GM21526 (cell line): ENCODE data around the gene BRI3.

Experiments
- ATAC-seq: cut with Tn5 transposase; IDR thresholded peaks from one replicate; pipeline ENCODE4 v1.9.1; 2021; ENCODE audit warnings: moderate library complexity; ENCODE audit not compliant: unreplicated experiment, low FRiP score

BRI3 gene

GRCh38 chr7:98285157-98286092, 3.9 kb downstream of the BRI3 start:
- no peak for ATAC-seq

GRCh38 chr7:98286093-98286539, 4.6 kb downstream of the BRI3 start:
- no peak for ATAC-seq

DNA sequence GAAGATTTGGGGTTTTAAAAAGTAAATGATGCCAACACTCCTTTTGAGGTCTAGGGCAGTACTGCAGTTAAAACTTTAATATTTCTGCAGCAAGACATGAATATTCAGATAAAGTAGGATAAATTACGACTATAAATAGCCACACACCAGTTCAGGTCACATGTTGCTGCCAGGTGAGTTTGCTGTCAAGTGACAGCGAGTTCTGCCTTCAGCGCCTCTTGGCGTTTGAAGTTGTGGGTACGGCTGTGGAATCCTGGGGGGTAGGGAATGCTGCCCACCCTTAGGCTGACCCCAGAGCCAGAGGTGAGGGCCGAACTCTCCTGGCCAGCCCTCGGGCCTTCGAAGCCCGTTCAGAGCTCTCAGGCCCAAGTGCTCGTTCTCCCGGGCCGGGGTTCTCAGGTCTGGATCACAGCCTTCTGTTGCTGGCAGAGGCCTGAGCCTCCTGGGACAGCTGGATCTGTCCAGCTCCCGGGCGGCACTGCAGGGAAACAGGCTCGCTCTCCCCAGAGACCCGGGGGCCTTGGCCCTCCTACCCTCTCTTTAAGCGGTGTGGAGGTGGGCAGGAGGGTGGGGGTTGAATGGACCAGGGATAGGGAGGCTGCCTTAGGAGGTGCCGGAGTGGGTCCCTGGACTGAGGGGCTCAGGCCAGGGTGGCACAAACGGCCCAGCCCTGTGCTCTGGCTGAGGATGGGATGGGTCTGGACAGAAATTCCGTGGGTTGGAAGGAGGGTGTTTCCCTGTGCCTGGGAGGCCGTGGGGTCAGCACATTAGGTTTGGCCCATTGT, 5.4 kb downstream of the BRI3 start:
- no peak for ATAC-seq

- no peak for ATAC-seq
Observed at GRCh38 chr7:98287486-98287959, 6.0 kb downstream of the BRI3 start.

DNA sequence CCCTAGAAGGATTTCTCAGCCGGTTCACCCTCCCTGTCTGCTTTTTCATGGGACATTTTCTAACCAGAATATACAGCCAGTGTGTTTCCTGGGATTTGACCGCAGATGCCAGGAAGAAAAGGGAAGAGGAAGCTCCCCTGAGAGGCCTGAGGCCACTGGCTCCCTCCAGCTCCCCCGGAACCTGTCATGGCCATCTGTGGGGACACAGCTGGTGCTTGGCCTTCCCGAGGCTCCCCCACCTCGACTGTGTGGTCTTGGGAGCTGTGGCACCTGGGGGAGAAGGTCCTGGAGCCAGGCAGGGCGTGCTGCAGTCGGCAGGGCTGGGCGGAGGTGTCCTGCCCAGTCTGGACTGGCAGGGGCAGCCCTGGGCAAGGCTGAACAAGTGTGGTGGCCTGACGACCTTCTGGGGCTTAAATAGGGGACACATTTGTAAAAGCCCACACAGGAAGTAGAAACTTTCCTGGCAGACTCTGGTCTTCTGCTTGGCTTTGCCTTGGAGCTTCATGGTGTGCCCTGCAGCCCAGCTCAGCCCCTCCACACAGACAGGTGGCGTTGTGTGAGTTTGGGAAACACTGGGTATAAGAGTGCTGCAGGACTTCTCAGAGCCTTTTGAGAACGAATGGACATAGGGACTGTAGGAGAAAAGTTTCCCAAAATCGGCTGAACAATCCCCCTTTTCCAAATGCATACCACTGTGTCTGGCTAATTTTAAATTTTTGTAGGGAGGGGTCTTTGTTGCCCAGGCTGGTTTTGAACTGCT, 6.8 kb downstream of the BRI3 start:
- no peak for ATAC-seq

DNA sequence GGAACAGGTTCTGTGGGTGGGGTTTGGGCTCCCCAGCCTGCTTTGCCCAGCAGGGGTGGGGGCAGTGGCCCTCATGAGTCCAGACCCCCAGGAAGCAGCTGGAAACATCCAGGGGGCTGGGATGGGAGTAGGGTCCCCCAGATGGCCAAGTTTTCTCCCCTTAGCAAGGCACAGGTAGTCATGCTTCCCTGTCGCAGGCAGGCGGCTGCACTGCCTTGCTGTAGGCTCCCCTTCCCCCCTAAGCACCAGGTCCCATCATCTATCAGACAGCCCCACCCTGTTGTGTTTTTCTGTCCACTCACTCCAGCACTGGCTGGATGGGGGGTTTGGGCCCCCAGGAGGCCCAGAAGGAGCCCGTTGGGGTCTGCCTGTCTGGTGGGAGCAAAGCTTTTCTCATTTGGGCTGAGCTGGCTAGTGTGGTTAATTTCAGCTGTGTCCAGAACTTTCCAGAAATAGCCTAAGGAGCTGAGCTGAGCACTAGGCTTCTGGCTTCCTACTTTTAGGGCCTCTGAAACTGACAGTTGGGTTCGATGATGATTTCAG, 7.9 kb downstream of the BRI3 start:
- ATAC-seq: no peak

- no peak for ATAC-seq
Observed at GRCh38 chr7:98291717-98292116, 10.2 kb downstream of the BRI3 start.

- ATAC-seq: no peak
Observed at GRCh38 chr7:98293265-98293664, 11.8 kb downstream of the BRI3 start.

- no peak for ATAC-seq
Observed at GRCh38 chr7:98293746-98294145, 12.3 kb downstream of the BRI3 start.

GRCh38 chr7:98294326-98294725, 12.8 kb downstream of the BRI3 start:
- ATAC-seq: no peak

- ATAC-seq: peak; percentile 63
Observed at GRCh38 chr7:98294798-98295382, 13.4 kb downstream of the BRI3 start.

DNA sequence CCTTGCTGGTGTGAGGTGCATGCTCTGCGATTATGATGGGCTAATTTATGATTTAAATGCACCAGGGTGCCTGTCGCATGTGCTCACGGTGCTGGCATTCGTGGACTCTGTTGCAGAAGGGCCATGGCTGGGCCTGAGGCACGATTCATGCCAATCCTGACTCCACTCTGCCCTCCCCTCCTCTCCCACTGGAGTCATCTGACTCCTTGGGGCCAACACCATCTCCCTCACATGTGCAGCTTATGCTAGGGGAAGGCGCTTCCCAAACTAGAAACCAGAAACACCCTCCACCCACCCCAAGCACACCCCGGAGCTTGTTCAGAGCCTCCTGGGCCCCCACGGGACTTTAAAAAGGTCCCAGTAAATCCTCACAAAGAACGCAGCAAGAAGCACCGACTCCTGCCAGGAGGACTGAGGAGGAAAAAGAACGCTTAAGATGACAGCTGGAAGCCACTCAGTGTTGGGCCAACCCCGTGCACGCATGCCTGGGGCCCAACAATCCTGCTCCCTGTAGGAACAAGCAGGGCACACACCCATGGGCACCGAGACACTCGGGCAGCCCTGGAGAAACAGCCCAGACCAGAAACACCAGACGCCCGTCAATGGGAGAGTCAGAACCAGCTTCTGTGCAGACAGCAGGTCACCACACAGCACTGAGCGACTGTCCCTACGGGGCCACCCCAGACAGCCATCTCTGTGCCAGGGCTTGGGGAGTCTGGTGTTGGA, 14.1 kb downstream of the BRI3 start:
- no peak for ATAC-seq

GRCh38 chr7:98296833-98297232, 15.3 kb downstream of the BRI3 start:
- no peak for ATAC-seq

- ATAC-seq: no peak
Observed at GRCh38 chr7:98297626-98298286, 16.3 kb downstream of the BRI3 start.

GRCh38 chr7:98300595-98301372, 19.3 kb downstream of the BRI3 start:
- ATAC-seq: no peak

- ATAC-seq: no peak
Observed at GRCh38 chr7:98301693-98302470, 20.4 kb downstream of the BRI3 start.

GRCh38 chr7:98303176-98303865, 21.8 kb downstream of the BRI3 start:
- ATAC-seq: no peak
